K562 (cell line): ENCODE data around the gene TJAP1. TPM values are rescaled to one million over a fixed set of nuclear protein-coding genes. Genes with fewer than 3 reads are reported as not detected.

Source experiments
- BCL6 ChIP-seq: fragments of 250-450 bp; sonication (Bioruptor Pico); IDR thresholded peaks from 2 replicates; pipeline ENCODE4 v1.4.0; 2020
- BCLAF1 ChIP-seq, 2 experiments: fragments of 450-650 bp in 1 of 2; IDR thresholded peaks; 2 replicates each; pipeline ENCODE4 v1.6.1; 2011 to 2017; ENCODE audit warnings: low read depth in 2 of 2, antibody characterized with exemption in 1 of 2, borderline replicate concordance in 1 of 2, low read length in 1 of 2, mild to moderate bottlenecking in 1 of 2, mixed read lengths in 1 of 2; ENCODE audit not compliant: control insufficient read depth in 1 of 2
- BHLHE40 ChIP-seq: IDR thresholded peaks from 2 replicates; pipeline ENCODE4 v1.6.1; 2011; ENCODE audit warnings: low read length, improper control_type of control experiment
- CEBPG ChIP-seq, 3 experiments: fragments of 200-800 bp in 1 of 3; sonication (Bioruptor generic) in 1 of 3; sonication (generic) in 1 of 3; formaldehyde crosslinking in 1 of 3; IDR thresholded peaks in 2 of 3; conservative IDR thresholded peaks in 1 of 3; 2 replicates each; pipeline versions ENCODE4 v1.6.1 to v1.8.0; 2016 to 2022; ENCODE audit warnings: missing compliant biosample characterization in 2 of 3, missing genetic modification characterization in 2 of 3, mild to moderate bottlenecking in 1 of 3, missing genetic modification reagents in 1 of 3
- CTBP1 ChIP-seq: fragments of 450-650 bp; IDR thresholded peaks from 2 replicates; pipeline ENCODE4 v1.6.1; 2016; ENCODE audit warnings: borderline replicate concordance
- EGR1 ChIP-seq: fragments of 450-650 bp; conservative IDR thresholded peaks from 2 replicates; pipeline ENCODE4 v1.6.1; 2017; ENCODE audit warnings: mild to moderate bottlenecking
- GABPB1 ChIP-seq: sonication (generic); formaldehyde crosslinking; IDR thresholded peaks from 2 replicates; pipeline ENCODE4 v1.8.0; 2022; ENCODE audit warnings: mild to moderate bottlenecking, missing genetic modification reagents
- GABPB2 ChIP-seq: fragments of 250-450 bp; sonication (Bioruptor Pico); conservative IDR thresholded peaks from 2 replicates; pipeline ENCODE4 v1.5.1; 2021; ENCODE audit warnings: mild to moderate bottlenecking
- HNRNPL ChIP-seq: fragments of 200-400 bp; formaldehyde crosslinking; IDR thresholded peaks from 2 replicates; pipeline ENCODE4 v1.6.1; 2017; ENCODE audit warnings: low read depth, mild to moderate bottlenecking, low read length
- HOMEZ ChIP-seq: fragments of 250-450 bp; sonication (Bioruptor Pico); IDR thresholded peaks from 2 replicates; pipeline ENCODE4 v1.4.0; 2020; ENCODE audit warnings: mild to moderate bottlenecking, moderate library complexity
- MAFF ChIP-seq: IDR thresholded peaks from 2 replicates; pipeline ENCODE4 v1.6.1; 2012; ENCODE audit warnings: low read length, improper control_type of control experiment
- MEF2A ChIP-seq: IDR thresholded peaks from 2 replicates; pipeline ENCODE4 v1.6.1; 2011; ENCODE audit warnings: low read depth, mild to moderate bottlenecking, low read length, moderate library complexity; ENCODE audit not compliant: control insufficient read depth
- MTA1 ChIP-seq: fragments of 450-650 bp; IDR thresholded peaks from 2 replicates; pipeline ENCODE4 v1.6.1; 2017; ENCODE audit warnings: borderline replicate concordance
- MYNN ChIP-seq, 2 experiments: sonication (generic); formaldehyde crosslinking in 1 of 2; IDR thresholded peaks; 2 replicates each; pipeline versions ENCODE4 v1.5.0 to v1.6.1; 2016 to 2020; ENCODE audit warnings: antibody characterized with exemption in 1 of 2, missing genetic modification reagents in 1 of 2
- POLR2H ChIP-seq: IDR thresholded peaks from 2 replicates; pipeline ENCODE4 v1.6.1; 2016; ENCODE audit warnings: missing genetic modification characterization, low read depth, mild to moderate bottlenecking, control low read depth, missing compliant biosample characterization, moderate library complexity
- RUNX1 ChIP-seq: sonication (generic); IDR thresholded peaks from 2 replicates; pipeline ENCODE4 v1.6.1; 2016; ENCODE audit warnings: antibody characterized with exemption, low read depth
- SIX5 ChIP-seq, 2 experiments: IDR thresholded peaks; 2 replicates each; pipeline ENCODE4 v1.6.1; 2011; ENCODE audit warnings: low read length in 2 of 2, borderline replicate concordance in 1 of 2, low read depth in 1 of 2, mild to moderate bottlenecking in 1 of 2, moderate library complexity in 1 of 2; ENCODE audit not compliant: insufficient read depth in 1 of 2
- SMAD2 ChIP-seq: fragments of 150-350 bp; IDR thresholded peaks from 2 replicates; pipeline ENCODE4 v1.6.1; 2014; ENCODE audit warnings: low read depth, mild to moderate bottlenecking, low read length
- STAT5B ChIP-seq: fragments of 250-450 bp; sonication (Bioruptor Pico); IDR thresholded peaks from 2 replicates; pipeline ENCODE4 v1.8.0; 2021; ENCODE audit warnings: mild to moderate bottlenecking, inconsistent platforms
- SUPT5H ChIP-seq: fragments of 450-650 bp; IDR thresholded peaks from 2 replicates; pipeline ENCODE4 v1.6.1; 2016
- TAL1 ChIP-seq: fragments of 450-650 bp; IDR thresholded peaks from 2 replicates; pipeline ENCODE4 v1.6.1; 2016; ENCODE audit warnings: mild to moderate bottlenecking
- ZBTB26 ChIP-seq: fragments of 450-650 bp; formaldehyde crosslinking; IDR thresholded peaks from 2 replicates; pipeline ENCODE4 v1.4.0; 2022; ENCODE audit warnings: missing genetic modification characterization
- ZSCAN32 ChIP-seq: fragments of 450-650 bp; formaldehyde crosslinking; IDR thresholded peaks from 2 replicates; pipeline ENCODE4 v1.4.0; 2020; ENCODE audit warnings: mild to moderate bottlenecking, moderate library complexity
- polyA plus RNA-seq, 8 experiments: library from polyadenylated mRNA; depleted of rRNA in 4 of 8; stranded (reverse) in 5 of 8; unstranded in 3 of 8; fragments of >200 nt; fragmentation: Nextera tagmentation in 2 of 8; fragmentation: Illumina TruSeq in 1 of 8; extraction: Ambion mirVana in 2 of 8; extraction: Trizol in 1 of 8; gene quantifications; 2 replicates each; pipeline versions ENCODE4 v1.2.1 to v1.2.3, GENCODE V29; 2011 to 2014; ENCODE audit warnings: inconsistent platforms in 1 of 8, missing spikeins in 1 of 8
- total RNA-seq, 7 experiments: library from RNA; depleted of rRNA in 6 of 7; stranded (reverse); fragments of >200 nt in 6 of 7; fragmentation: Illumina TruSeq in 2 of 7; extraction: Trizol in 2 of 7; gene quantifications; 2 replicates each; pipeline versions ENCODE4 v1.2.1 to v1.2.3, GENCODE V29; 2011 to 2021; ENCODE audit warnings: low replicate concordance in 1 of 7

The TJAP1 gene
- total and polyA plus RNA-seq, 9 of the 15 experiments (the other 6 are each of a cell fraction or from before 2014, with no cell fraction given) = 0.06 to 35.8 (median 16.2) TPM

- TF ChIP-seq CTBP1 = peak; percentile 58; the same call in 1 of the 2 replicates
- TF ChIP-seq MAFF = peak; percentile 65
- TF ChIP-seq BHLHE40 = peak; percentile 71
- TF ChIP-seq SUPT5H = peak; percentile 98
- TF ChIP-seq SMAD2 = no peak
- no peak for TF ChIP-seq HNRNPL
- peak; percentile 92 for TF ChIP-seq POLR2H
- TF ChIP-seq STAT5B (CRISPR knock-in tag) = no peak
- no peak for TF ChIP-seq CEBPG (CRISPR knock-in tag; IDR thresholded peaks at IDR 0.05)
- no peak for TF ChIP-seq CEBPG (tag; conservative IDR thresholded peaks at IDR 0.05 in 1 of 2, IDR thresholded peaks at IDR 0.05 in 1 of 2)
- no peak for TF ChIP-seq BCL6 (CRISPR knock-in tag)
- 0 out of 2 replicates have a peak, but pooled peaks have one; percentile 46 for TF ChIP-seq RUNX1
- no peak for TF ChIP-seq ZBTB26 (CRISPR knock-in tag)
- TF ChIP-seq SIX5 (IDR thresholded peaks at IDR 0.05; ENCODE audit: borderline replicate concordance in 1 of 2, insufficient read depth in 1 of 2, low read depth in 1 of 2, low read length in 2 of 2) = no peak; a peak in 1 of 4 replicates
- TF ChIP-seq GABPB2 (CRISPR knock-in tag) = no peak
- no peak for TF ChIP-seq TAL1
- TF ChIP-seq GABPB1 (CRISPR knock-in tag) = peak; percentile 97
- no peak for TF ChIP-seq HOMEZ (CRISPR knock-in tag)
- no peak for TF ChIP-seq MTA1
- no peak for TF ChIP-seq ZSCAN32 (CRISPR knock-in tag)
- peak; percentile 97 for TF ChIP-seq EGR1
- TF ChIP-seq MYNN (IDR thresholded peaks at IDR 0.05) = 0 out of 2 replicates have a peak, but pooled peaks have one; percentile 27
- no peak for TF ChIP-seq MYNN (CRISPR knock-in tag; IDR thresholded peaks at IDR 0.05)
- peak in 1 of 2 experiments; percentile 90; a peak in 2 of 4 replicates for TF ChIP-seq BCLAF1 (IDR thresholded peaks at IDR 0.05; ENCODE audit: borderline replicate concordance in 1 of 2, control insufficient read depth in 1 of 2, low read depth in 2 of 2, low read length in 1 of 2)
- no peak for TF ChIP-seq MEF2A
Observed at GRCh38 chr6:43516697-43517504, 39.5 kb downstream of the TJAP1 start, which contains the start of the genes POLR1C and YIPF3 (continued).
